CD14-positive monocyte (primary cell): Measurements from ENCODE around the gene SH3PXD2A. TPM values are rescaled to one million over a fixed set of nuclear protein-coding genes. Genes with fewer than 3 reads are reported as not detected.
A peak's percentile ranks its signal among the peaks of the same experiment; 100 is the strongest.

Experiments used
- DNase-seq, 3 donors: peaks; one replicate each; pipeline ENCODE4 v3.0.0-alpha.2; 2011 to 2022
- H2AFZ ChIP-seq: 2 replicates; pipeline ENCODE4 v1.6.0; 2012; ENCODE audit warnings: mild to moderate bottlenecking, low read depth, low read length, inconsistent platforms; ENCODE audit not compliant: insufficient read depth, poor library complexity, severe bottlenecking
- H3K27ac ChIP-seq, 2 donors: 1 replicate in 1 of 2; 2 replicates in 1 of 2; pipeline ENCODE4 v1.5.1; 2012 to 2013; ENCODE audit warnings: low read length in 2 of 2, control low read depth in 1 of 2, inconsistent platforms in 1 of 2, low read depth in 1 of 2, mild to moderate bottlenecking in 1 of 2
- H3K27me3 ChIP-seq, 2 donors: one replicate each; pipeline versions ENCODE4 v1.6.0 to v1.6.1; 2011 to 2013; ENCODE audit warnings: low read length in 2 of 2; ENCODE audit not compliant: control insufficient read depth in 2 of 2, insufficient read depth in 2 of 2
- H3K36me3 ChIP-seq, 2 donors: replicated peaks in 1 of 2; 1 replicate in 1 of 2; 2 replicates in 1 of 2; pipeline versions ENCODE4 v1.5.1 to v1.6.1; 2012 to 2013; ENCODE audit warnings: low read length in 2 of 2, control low read depth in 1 of 2, inconsistent platforms in 1 of 2, mild to moderate bottlenecking in 1 of 2; ENCODE audit not compliant: insufficient read depth in 2 of 2, control insufficient read depth in 1 of 2
- H3K4me1 ChIP-seq, 2 donors: 1 replicate in 1 of 2; 2 replicates in 1 of 2; pipeline versions ENCODE4 v1.5.1 to v1.6.1; 2012 to 2013; ENCODE audit warnings: low read length in 2 of 2, control low read depth in 1 of 2, inconsistent platforms in 1 of 2, mild to moderate bottlenecking in 1 of 2, moderate library complexity in 1 of 2; ENCODE audit not compliant: insufficient read depth in 2 of 2, control insufficient read depth in 1 of 2
- H3K4me2 ChIP-seq: replicated peaks from 2 replicates; pipeline ENCODE3; 2012; ENCODE audit warnings: low read length, moderate library complexity, mild to moderate bottlenecking; ENCODE audit not compliant: poor library complexity, severe bottlenecking; ENCODE audit errors: extremely low read depth
- H3K4me3 ChIP-seq, 3 experiments: fragments of 200-600 bp in 1 of 3; sonication (generic) in 1 of 3; replicated peaks in 1 of 3; 1 replicate in 2 of 3; 2 replicates in 1 of 3; pipeline ENCODE4 v1.5.1; 2011 to 2013; ENCODE audit warnings: low read length in 3 of 3, mild to moderate bottlenecking in 3 of 3, control low read depth in 2 of 3, low read depth in 2 of 3, inconsistent platforms in 1 of 3, moderate library complexity in 1 of 3
- H3K79me2 ChIP-seq: 2 replicates; pipeline ENCODE4 v1.6.0; 2012; ENCODE audit warnings: mild to moderate bottlenecking, control low read depth, inconsistent platforms, low read length, moderate library complexity; ENCODE audit not compliant: insufficient read depth
- H3K9ac ChIP-seq: 2 replicates; pipeline ENCODE4 v1.6.0; 2017; ENCODE audit warnings: low read length, mild to moderate bottlenecking; ENCODE audit not compliant: insufficient read depth, poor library complexity, severe bottlenecking
- H3K9me3 ChIP-seq, 2 donors: replicated peaks in 1 of 2; 1 replicate in 1 of 2; 2 replicates in 1 of 2; pipeline versions ENCODE4 v1.5.1 to v1.6.1; 2012 to 2013; ENCODE audit warnings: low read length in 2 of 2, control low read depth in 1 of 2; ENCODE audit not compliant: control insufficient read depth in 1 of 2, insufficient read depth in 1 of 2
- H4K20me1 ChIP-seq: 2 replicates; pipeline ENCODE4 v1.6.0; 2012; ENCODE audit warnings: mild to moderate bottlenecking, low read length, control low read depth, moderate library complexity; ENCODE audit not compliant: insufficient read depth
- H3K27ac Mint-ChIP-seq, 7 donors: one replicate each; pipeline ENCODE4 v1.8.0; 2020; ENCODE audit warnings: mild to moderate bottlenecking in 7 of 7, mixed read lengths in 7 of 7, moderate library complexity in 6 of 7, inconsistent platforms in 2 of 7
- H3K27me3 Mint-ChIP-seq, 3 donors: one replicate each; pipeline ENCODE4 v1.8.0; 2021 to 2022; ENCODE audit warnings: low read depth in 3 of 3, mild to moderate bottlenecking in 3 of 3, mixed read lengths in 3 of 3, moderate library complexity in 3 of 3, inconsistent platforms in 1 of 3
- H3K36me3 Mint-ChIP-seq, 2 donors: one replicate each; pipeline ENCODE4 v1.8.0; 2020; ENCODE audit warnings: mixed read lengths in 2 of 2, inconsistent platforms in 1 of 2, mild to moderate bottlenecking in 1 of 2
- H3K4me1 Mint-ChIP-seq: one replicate; pipeline ENCODE4 v1.8.0; 2020; ENCODE audit warnings: mild to moderate bottlenecking, mixed read lengths
- H3K4me3 Mint-ChIP-seq, 2 donors: one replicate each; pipeline ENCODE4 v1.8.0; 2020; ENCODE audit warnings: mild to moderate bottlenecking in 2 of 2, mixed read lengths in 2 of 2, moderate library complexity in 1 of 2
- H3K9me3 Mint-ChIP-seq, 7 donors: one replicate each; pipeline ENCODE4 v1.8.0; 2020 to 2022; ENCODE audit warnings: mixed read lengths in 7 of 7, mild to moderate bottlenecking in 6 of 7, moderate library complexity in 6 of 7, inconsistent platforms in 2 of 7
- WGBS: methylation state at CpG from one replicate; pipeline ENCODE4 v1.1.5; 2013; ENCODE audit warnings: missing lambda C conversion rate; ENCODE audit not compliant: insufficient coverage; 5-methylcytosine and 5-hydroxymethylcytosine counted together
- intact Hi-C, 2 donors: fragments of 100-400 bp; cut with micrococcal nuclease; formaldehyde crosslinking; loops; one replicate each; pipeline versions ENCODE4 v1.15.0 to v1.15.1; 2023
- polyA plus RNA-seq, 3 donors: library from polyadenylated mRNA; depleted of rRNA in 1 of 3; unstranded in 2 of 3; stranded (reverse) in 1 of 3; fragments of 300-500 nt in 2 of 3; fragments of >200 nt in 1 of 3; fragmentation: Illumina TruSeq in 2 of 3; gene quantifications; 1 replicate in 2 of 3; 2 replicates in 1 of 3; pipeline ENCODE4 v1.2.3, GENCODE V29; 2012 to 2021
- TF ChIP-seq, protein P1 (sequence below): fragments of 200-600 bp; IDR thresholded peaks from one replicate; pipeline ENCODE4 v1.8.0; 2022; ENCODE audit warnings: antibody characterized with exemption, mild to moderate bottlenecking

Gene SH3PXD2A
- polyA plus RNA-seq, 3 donors = 0.01 to 0.76 (median 0.05) TPM

DNA sequence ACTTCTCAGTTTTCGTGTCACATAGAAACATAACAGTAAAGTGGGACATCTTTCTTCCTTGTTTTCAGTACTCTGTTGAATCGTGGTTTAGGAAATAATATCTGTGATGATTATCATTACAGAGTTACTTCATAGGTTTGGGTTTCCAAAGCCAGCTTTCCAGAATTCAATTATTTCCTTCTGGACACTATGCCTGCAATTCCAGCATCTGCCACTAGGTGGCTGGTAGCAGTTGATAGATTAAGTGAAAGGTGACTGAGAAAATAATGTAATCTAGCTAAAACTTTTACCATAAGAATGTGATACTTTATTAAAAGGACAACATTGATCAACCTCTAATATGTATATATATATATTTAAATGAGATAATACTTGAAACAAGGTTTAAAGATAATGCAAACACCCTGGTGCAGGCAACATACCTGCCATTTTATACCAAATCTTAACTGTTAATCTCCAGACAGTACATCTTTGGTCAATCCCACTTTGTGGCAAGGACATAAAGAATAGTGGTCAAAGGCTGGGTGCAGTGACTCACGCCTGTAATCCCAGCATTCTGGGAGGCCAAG, 102.6 kb downstream of the SH3PXD2A start:
- intact Hi-C loops = no loop called here
- H3K4me3 ChIP-seq = no peak overlapping the region
- peaks cover 10 to 11% of the 10 kb centered on the region in 2 donors for H3K4me1 ChIP-seq
- peaks cover 0 to 7% of the 10 kb centered on the region in 2 donors for H3K9me3 ChIP-seq
- no peaks in the 10 kb centered on the region for H4K20me1 ChIP-seq
- Mint-ChIP-seq H3K9me3 (peaks cover 0 to 9% (median 3%) of the 10 kb centered on the region in 7 donors), H3K4me1 (peaks cover 17% of the 10 kb centered on the region), H3K27me3 (peaks cover 0 to 13% (median 6%) of the 10 kb centered on the region in 3 donors), H3K27ac (no peak overlapping the region), H3K36me3 (peaks cover 0 to 3% of the 10 kb centered on the region in 2 donors), H3K4me3 (no peak overlapping the region)
- H2AFZ ChIP-seq = no peak overlapping the region
- H3K27me3 ChIP-seq = no peaks in the 10 kb centered on the region
- no peak overlapping the region for H3K4me2 ChIP-seq
- WGBS = 100% methylated on average over 1 of the region's 3 CpGs
- H3K9ac ChIP-seq = no peak overlapping the region
- DNase-seq = peak; percentile 15 to 52 (median 33)
- H3K27ac ChIP-seq = no peak overlapping the region
- TF ChIP-seq, protein P1, sequence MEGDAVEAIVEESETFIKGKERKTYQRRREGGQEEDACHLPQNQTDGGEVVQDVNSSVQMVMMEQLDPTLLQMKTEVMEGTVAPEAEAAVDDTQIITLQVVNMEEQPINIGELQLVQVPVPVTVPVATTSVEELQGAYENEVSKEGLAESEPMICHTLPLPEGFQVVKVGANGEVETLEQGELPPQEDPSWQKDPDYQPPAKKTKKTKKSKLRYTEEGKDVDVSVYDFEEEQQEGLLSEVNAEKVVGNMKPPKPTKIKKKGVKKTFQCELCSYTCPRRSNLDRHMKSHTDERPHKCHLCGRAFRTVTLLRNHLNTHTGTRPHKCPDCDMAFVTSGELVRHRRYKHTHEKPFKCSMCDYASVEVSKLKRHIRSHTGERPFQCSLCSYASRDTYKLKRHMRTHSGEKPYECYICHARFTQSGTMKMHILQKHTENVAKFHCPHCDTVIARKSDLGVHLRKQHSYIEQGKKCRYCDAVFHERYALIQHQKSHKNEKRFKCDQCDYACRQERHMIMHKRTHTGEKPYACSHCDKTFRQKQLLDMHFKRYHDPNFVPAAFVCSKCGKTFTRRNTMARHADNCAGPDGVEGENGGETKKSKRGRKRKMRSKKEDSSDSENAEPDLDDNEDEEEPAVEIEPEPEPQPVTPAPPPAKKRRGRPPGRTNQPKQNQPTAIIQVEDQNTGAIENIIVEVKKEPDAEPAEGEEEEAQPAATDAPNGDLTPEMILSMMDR = peak; percentile 94
- no peaks in the 10 kb centered on the region for H3K79me2 ChIP-seq
- H3K36me3 ChIP-seq = no peaks in the 10 kb centered on the region

DNA sequence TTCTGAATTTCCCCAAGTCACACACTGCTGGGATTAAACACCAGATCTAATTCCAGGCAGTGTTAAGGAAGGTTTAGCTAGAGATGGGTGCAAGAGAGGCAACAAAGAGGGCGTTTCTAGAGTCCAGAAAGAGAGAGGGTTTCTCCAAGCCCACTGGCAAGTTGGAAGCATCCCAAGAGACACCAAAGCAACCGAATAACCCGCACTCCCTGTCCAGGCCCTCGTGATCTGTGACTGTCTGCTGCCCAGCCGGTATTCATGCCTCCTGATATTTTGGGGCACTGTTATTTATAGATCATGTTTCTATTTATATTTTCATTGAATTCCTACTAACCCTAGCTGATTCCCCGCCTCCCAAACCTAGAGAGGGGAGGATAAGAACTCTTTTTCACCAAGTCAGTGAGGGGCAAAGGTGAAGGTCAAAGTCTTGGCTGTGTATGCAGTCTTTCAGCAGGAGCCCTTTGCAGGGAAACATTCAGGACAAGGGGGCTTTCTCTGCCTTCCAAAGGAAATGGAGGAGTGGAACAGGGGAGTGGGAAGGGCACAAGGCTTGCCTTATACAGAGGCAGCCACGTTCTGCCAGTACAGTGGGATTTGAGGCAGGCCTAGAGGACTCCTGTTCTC, 103.6 kb downstream of the SH3PXD2A start:
- DNase-seq = no peak
- Histone ChIP-seq H3K4me1 (peaks cover under 1 to 1% of the 10 kb centered on the region in 2 donors), H3K4me2 (no peak overlapping the region), H2AFZ (no peak overlapping the region), H3K9me3 (peaks cover 0 to 7% of the 10 kb centered on the region in 2 donors), H3K9ac (no peak overlapping the region), H4K20me1 (no peaks in the 10 kb centered on the region), H3K4me3 (no peak overlapping the region), H3K27me3 (no peaks in the 10 kb centered on the region), H3K27ac (no peak overlapping the region), H3K36me3 (no peaks in the 10 kb centered on the region), H3K79me2 (no peaks in the 10 kb centered on the region)
- TF ChIP-seq, protein P1 = no peak
- H3K27ac Mint-ChIP-seq = peak overlapping the region in 1 of 7 donors; percentile 35
- peaks cover 0 to under 1% of the 10 kb centered on the region in 2 donors for H3K36me3 Mint-ChIP-seq
- 88% methylated on average over 1 of the region's 7 CpGs for WGBS
- intact Hi-C loops = no loop called here
- H3K4me1 Mint-ChIP-seq = peaks cover 7% of the 10 kb centered on the region
- no peak overlapping the region for H3K4me3 Mint-ChIP-seq
- H3K27me3 Mint-ChIP-seq = peaks cover under 1 to 8% (median 7%) of the 10 kb centered on the region in 3 donors
- peaks cover 0 to 9% (median 3%) of the 10 kb centered on the region in 7 donors for H3K9me3 Mint-ChIP-seq
